GM21619 (cell line): Measurements from ENCODE around the gene AK2.
"Not testable (repeated sequence)": the region's sequence is repeated elsewhere in the genome, so short reads cannot be mapped to it uniquely, and the experiment has no call there.

Experiments used
- ATAC-seq: cut with Tn5 transposase; IDR thresholded peaks from one replicate; pipeline ENCODE4 v1.9.1; 2021; ENCODE audit not compliant: unreplicated experiment

Gene AK2

DNA sequence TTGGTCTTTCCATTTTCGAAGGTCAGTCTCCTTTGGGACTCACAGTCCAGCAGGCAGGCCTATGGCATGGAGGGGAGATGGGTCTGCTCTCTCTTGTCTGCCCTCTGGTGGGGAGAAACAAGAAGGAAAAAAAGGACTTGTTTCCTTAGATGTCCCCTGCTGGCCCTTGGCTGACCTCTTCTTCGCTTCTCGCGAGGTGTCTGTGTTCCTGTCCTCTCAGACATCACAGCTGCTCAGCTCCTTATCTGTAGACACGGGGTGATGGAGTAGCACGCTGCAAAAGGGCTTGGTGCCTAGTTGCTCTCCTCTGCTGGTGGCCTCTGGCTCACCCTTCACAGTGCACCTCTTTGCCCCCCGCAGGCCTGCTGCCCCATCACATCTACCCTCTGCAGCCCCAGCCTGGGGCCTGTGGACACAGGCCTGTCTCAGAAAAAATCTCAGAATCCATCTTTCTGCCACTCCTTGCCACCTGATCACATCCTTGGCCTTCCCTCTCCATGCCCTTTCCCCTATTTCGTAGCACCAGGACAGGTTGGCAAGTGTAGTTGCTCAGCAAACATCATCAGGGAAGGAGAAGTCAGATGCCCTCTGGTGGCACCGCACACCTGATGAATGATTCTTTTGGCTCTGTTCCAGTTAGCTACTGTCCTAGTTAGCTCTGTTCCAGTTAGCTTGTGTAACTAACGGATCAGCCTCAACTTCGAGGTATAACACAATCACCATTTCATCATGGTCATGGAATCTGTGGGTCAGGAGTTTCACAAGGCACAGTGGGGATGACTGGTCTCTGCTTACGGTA, 18.7 kb upstream of the AK2 start:
- ATAC-seq = no peak

DNA sequence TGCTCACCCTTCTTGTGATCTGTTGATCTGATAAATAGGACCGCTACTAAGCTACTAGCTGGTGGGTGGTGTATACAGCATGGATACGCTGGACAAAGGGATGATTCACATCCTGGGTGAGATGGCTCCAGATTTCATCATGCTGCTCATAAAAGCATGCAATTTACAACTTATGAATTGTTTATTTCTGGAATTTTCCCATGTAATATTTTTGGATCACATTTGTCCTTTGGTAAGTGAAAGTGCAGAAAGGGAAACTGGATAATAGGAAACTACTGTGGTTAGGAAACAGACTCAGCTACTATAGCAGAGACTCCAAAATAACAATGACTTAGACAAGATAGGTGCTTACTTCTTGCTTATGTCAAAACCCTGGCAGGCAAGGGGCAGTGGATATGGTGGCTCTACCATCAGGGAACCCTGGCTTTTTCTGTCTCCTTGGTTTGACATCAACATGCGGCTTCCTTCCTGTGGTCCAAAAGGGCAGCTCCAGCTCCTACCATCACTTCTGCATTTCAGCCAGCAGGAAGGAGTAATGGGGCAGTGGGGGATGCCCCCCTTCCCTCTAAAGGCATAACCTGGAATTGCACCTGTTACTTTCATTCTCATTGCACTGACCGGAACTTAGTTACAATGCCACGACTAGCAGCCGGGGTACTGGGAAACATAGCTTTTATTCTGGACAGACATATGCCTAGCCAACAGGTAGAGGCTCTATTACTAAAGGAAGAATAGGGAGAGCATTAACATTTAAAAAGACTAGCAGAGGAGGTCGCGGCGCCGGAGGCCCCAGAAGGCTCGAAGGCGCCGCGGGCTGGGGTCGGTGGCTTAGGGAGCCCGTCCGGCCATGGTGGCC, 13.8 kb upstream of the AK2 start:
- ATAC-seq = no peak

- no peak for ATAC-seq
Observed at GRCh38 chr1:33049371-33049770, 12.7 kb upstream of the AK2 start.

GRCh38 chr1:33048426-33048825, 11.7 kb upstream of the AK2 start:
- ATAC-seq = no peak

GRCh38 chr1:33047839-33048305, 11.2 kb upstream of the AK2 start:
- ATAC-seq = no peak

DNA sequence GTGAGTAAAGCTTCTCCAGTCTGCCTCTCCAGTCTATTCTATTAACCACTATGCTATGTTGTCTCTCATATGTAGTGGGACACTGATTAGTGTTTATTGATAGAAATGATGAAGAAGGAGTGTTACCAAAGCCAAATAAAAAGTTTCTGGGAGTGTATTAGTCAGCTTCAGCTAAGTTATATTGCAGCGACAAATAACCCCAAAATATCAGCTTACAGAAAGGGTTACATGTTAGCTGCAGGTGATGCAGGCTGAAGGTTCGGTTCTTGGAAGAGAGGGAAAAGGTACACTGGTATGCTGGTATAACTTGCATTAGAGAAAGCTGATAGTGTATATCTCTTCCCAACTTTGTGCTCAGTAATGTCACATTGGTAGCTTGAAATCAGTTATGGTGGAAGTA, 10.6 kb upstream of the AK2 start:
- no peak for ATAC-seq

- ATAC-seq = not testable (repeated sequence)
Observed at GRCh38 chr1:33046234-33046633, 9.6 kb upstream of the AK2 start.

- ATAC-seq = no peak
Observed at GRCh38 chr1:33045814-33046213, 9.1 kb upstream of the AK2 start.

GRCh38 chr1:33045246-33045645, 8.6 kb upstream of the AK2 start:
- no peak for ATAC-seq

DNA sequence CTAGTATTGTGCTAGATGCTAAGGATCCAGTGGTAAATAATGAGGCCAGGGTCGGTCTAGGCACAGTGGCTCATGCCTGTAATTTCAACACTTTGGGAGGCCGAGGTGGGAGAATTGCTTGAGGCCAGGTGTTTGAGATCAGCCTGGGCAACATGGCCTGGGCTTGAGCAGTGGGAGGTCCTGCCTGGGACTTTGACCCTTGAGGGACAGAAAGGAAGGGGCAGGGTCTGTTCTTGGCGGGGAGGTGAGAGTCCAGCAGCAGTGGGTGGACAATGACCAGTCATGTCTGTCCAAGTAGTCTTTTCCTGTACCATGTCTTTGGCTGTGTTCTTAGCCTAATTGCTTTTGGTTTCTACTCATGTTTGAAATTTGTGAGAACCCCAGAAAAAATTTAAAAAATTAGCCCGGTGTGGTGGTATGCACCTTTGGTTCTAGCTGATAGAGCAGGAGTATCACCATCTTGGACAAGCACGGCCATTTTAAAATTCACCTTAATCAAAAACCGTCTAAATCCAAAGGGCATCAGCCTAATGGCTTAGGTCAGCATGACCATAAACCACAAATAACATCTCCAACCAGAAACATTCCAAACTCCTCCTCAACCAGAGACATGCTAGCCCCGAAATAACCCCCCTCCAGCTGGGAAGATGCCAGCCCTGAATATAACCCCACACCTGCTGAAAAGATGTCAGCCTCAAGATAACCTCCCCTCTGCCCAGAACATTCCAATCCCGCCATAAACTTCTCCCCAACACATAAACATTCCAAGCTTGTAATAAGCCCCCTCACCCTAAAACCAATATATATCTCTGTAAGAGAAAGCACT, 6.8 kb upstream of the AK2 start:
- no peak for ATAC-seq

DNA sequence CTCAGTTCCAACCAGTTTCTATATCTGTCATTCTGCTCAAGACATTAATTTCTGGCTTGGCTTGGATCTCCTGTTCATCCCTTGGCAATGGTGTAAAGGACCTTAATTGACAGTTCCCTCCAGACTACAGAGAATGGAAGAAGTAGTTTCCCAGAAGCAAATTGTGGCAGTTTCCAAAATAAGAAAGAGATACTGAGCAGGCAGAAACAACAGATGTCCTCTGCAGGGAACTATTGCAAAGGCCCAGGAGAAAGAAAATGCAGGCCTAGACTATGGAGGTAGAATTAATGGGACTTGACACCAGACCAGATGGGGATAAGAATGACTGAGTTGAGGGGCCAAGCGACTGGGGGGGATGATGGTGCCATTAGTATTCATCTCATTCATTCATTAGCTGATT, 6.1 kb upstream of the AK2 start:
- ATAC-seq = no peak

- no peak for ATAC-seq
Observed at GRCh38 chr1:33041026-33041425, 4.3 kb upstream of the AK2 start.

DNA sequence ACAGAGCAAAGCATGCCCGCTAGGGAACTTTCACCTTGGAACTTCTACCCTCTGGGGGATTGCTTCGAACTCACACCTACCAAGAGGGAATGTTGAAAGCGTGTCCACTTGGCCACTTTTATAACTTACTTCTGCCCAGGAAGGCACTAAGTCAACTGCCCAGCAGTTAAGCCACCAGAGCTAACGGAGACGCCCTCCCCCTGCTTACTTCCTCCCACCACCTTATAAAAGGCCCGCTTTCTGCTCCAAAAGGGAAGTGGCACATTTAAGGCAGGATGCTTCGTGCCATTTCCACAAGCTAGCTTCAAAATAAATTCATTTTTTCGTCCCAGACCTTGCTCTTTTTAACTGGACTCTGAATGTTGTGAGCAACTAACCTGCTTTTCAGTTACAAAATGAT, 3.2 kb upstream of the AK2 start:
- no peak for ATAC-seq

DNA sequence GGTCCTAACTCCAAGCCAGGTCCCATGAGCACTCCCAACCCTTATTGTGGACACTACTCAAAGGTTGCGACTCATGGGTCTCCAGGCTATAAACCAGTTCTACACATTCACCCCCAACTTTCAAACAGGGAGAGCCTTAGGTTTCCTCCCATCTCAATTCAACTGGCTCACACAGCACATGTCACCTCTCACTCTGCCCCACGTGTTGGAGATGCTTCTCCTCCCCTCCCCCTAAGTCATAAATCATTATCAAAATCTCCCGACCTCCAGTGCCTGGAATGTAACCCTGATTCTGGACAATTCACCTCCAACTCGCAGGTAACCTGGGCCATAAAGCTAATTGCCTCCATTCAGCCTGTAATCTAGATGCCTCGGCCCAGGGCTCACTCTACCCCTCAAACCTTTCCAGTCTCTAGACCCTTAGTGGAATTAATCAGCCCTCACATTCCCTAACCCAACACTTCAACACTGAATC, 595 bp downstream of the AK2 start:
- ATAC-seq = peak; percentile 4

DNA sequence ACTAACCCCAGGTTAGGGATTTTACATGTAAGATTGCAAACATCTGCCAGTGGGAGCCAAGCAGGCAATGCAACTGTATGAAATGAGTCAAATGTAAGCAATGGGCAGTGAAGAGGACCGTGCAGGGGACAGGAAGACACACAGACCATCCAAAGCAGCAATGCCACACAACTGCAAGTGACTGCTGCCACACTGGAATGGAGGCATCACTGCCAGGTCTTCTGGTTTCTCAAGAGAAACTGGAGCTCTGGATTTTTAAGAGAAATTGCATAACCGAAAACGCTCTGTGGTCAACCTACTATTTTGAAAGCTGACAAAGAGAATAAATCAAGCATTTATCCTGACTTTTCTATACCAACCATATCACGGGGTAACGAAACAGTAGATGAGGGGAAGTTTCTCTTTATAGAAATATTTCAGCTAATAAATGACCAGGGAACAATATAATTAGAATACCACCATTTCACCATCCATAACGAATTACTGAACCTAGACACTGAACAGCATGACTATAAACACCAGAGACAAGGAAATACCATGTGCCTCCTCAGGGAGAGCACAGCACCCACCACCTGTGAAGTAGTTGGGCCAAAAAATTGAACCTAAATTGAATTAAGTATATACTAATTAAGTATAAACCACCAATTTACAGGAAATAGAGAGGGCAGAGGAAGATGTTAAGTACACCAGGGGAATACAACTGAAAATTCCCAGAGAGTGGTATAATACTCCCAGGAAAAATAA, 4.4 kb downstream of the AK2 start:
- ATAC-seq = no peak

DNA sequence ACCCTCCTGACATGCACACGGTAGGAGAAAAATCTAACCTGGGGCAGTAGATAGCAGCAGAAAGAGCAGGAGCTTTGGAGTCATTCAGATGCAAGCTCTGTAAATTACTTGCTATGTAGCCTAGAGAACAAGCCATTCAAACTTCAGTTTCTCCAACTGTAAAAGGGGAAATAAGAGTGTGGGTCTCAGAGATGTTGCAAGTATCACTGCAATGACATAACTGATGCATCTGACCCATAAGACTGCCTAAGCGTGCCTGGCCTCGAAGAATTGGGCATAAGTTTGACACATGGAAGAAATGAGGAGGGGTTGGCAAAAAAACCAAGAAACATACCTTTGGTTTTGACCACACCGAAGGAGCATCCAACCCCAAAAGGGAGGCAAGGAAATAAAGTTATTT, 5.2 kb downstream of the AK2 start:
- no peak for ATAC-seq

GRCh38 chr1:33030575-33030974, 6.1 kb downstream of the AK2 start:
- ATAC-seq = no peak

DNA sequence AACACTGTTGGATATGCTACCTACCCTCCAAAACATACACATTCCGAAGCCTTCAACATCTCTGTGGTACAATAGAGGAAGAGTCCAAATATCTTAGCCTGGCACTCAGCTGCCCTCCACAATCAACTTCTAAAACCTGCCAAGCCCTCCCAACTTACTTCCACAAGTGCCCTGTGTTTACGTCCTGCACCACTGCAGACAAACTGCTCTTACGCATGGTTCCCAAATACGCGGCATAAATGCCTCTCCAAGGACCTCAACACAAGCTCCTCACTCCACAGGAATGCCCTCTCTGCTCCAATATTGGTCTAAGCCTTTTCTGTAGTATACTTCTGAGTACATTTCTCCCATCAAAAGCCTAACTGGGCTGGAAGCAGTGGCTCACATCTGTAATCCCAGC, 6.8 kb downstream of the AK2 start:
- no peak for ATAC-seq

- ATAC-seq = no peak
Observed at GRCh38 chr1:33029209-33029608, 7.5 kb downstream of the AK2 start.

GRCh38 chr1:33025761-33026160, 10.9 kb downstream of the AK2 start:
- ATAC-seq = no peak

- ATAC-seq = no peak
Observed at GRCh38 chr1:33025180-33025569, 11.5 kb downstream of the AK2 start.
